ENCODE data around the gene RALGPS1.

Gene RALGPS1

GRCh38 chr9:127258606-127259471 lies 344.3 kb downstream of the RALGPS1 start:
- Histone ChIP-seq H3K9ac (ENCODE audit: low read depth, low read length) (no peak overlapping the region), H3K27me3 (ENCODE audit: control insufficient read depth, insufficient read depth, low read length) (no peaks in the 10 kb centered on the region), H3K4me1 (ENCODE audit: control insufficient read depth, insufficient read depth, low read length) (peaks cover 19% of the 10 kb centered on the region), H3K36me3 (ENCODE audit: control insufficient read depth, insufficient read depth, low read length) (no peaks in the 10 kb centered on the region), H3K27ac (ENCODE audit: low read depth, low read length) (no peak overlapping the region), H3K9me3 (ENCODE audit: control insufficient read depth, insufficient read depth, low read length) (no peaks in the 10 kb centered on the region), H3K4me3 (ENCODE audit: low read depth, low read length) (no peak overlapping the region)

DNA sequence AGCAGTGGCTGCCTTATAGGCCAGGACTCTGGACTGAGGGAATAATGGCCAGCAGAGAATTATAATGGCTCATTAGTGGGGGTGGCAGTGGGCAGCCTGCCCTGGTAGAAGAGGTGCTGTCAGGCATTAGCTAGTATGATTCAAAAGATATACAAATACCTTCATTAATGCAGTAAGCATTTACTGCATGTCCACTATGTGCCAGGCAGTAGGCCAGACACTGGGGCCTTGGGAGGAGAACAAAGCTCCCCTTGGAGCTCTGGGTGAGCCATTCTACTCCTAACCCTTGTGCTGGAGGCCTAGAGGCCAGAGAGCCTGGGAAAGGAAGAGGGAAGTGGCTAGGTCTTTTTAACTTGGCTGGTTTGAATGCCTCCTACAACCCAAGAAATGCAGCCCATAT lies 348.0 kb downstream of the RALGPS1 start:
- Histone ChIP-seq H3K27me3 (ENCODE audit: control insufficient read depth, insufficient read depth, low read length) (no peaks in the 10 kb centered on the region), H3K4me3 (ENCODE audit: low read depth, low read length) (no peak overlapping the region), H3K9me3 (ENCODE audit: control insufficient read depth, insufficient read depth, low read length) (no peaks in the 10 kb centered on the region), H3K9ac (ENCODE audit: low read depth, low read length) (no peak overlapping the region), H3K27ac (ENCODE audit: low read depth, low read length) (no peak overlapping the region), H3K4me1 (ENCODE audit: control insufficient read depth, insufficient read depth, low read length) (peaks cover 11% of the 10 kb centered on the region), H3K36me3 (ENCODE audit: control insufficient read depth, insufficient read depth, low read length) (no peaks in the 10 kb centered on the region)

DNA sequence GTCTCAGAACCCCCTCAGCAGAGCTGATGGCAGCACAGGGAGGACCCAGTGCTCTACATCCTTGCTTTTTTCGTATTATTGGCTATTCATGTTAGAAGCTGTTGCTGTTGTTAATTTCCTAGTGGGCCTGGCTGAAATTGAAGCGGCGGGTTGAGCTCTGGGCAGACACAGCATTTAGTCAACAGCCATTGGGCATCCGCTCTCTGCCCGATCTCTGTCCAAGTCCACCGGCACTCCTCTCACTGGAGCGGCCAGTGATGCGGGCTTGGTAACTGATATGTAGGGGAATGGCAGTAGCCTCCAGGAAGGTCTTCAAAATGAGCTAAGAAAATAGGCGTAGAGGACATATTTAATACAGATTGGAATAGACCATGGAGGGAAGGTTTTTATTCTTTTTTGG lies 348.7 kb downstream of the RALGPS1 start:
- no peaks in the 10 kb centered on the region for H3K36me3 ChIP-seq (ENCODE audit: control insufficient read depth, insufficient read depth, low read length)
- no peaks in the 10 kb centered on the region for H3K27me3 ChIP-seq (ENCODE audit: control insufficient read depth, insufficient read depth, low read length)
- no peak overlapping the region for H3K27ac ChIP-seq (ENCODE audit: low read depth, low read length)
- H3K4me3 ChIP-seq (ENCODE audit: low read depth, low read length) = no peak overlapping the region
- H3K4me1 ChIP-seq (ENCODE audit: control insufficient read depth, insufficient read depth, low read length) = peaks cover 11% of the 10 kb centered on the region
- no peak overlapping the region for H3K9ac ChIP-seq (ENCODE audit: low read depth, low read length)
- no peaks in the 10 kb centered on the region for H3K9me3 ChIP-seq (ENCODE audit: control insufficient read depth, insufficient read depth, low read length)

DNA sequence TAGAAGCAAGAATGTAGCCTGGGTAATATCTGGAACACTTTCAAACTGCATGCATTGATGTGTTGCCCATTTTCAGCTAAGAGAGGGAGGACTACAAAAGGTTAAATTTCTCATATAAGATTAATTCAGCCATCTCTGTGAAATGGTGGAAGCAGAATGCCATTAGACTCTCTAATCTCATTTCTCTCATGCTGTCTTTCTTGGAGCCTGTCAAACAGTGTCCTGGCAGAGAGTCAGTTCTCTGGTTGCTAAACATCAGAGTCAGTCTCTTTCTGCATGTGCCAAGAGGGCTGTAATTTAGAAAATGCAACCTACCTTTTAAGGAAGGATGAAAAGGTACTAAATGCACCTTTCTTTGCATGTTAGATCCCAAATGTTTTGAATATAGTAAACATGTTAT lies 349.1 kb downstream of the RALGPS1 start:
- Histone ChIP-seq H3K4me1 (ENCODE audit: control insufficient read depth, insufficient read depth, low read length) (peaks cover 11% of the 10 kb centered on the region), H3K9ac (ENCODE audit: low read depth, low read length) (no peak overlapping the region), H3K9me3 (ENCODE audit: control insufficient read depth, insufficient read depth, low read length) (no peaks in the 10 kb centered on the region), H3K27ac (ENCODE audit: low read depth, low read length) (no peak overlapping the region), H3K4me3 (ENCODE audit: low read depth, low read length) (no peak overlapping the region), H3K27me3 (ENCODE audit: control insufficient read depth, insufficient read depth, low read length) (no peaks in the 10 kb centered on the region), H3K36me3 (ENCODE audit: control insufficient read depth, insufficient read depth, low read length) (no peaks in the 10 kb centered on the region)

DNA sequence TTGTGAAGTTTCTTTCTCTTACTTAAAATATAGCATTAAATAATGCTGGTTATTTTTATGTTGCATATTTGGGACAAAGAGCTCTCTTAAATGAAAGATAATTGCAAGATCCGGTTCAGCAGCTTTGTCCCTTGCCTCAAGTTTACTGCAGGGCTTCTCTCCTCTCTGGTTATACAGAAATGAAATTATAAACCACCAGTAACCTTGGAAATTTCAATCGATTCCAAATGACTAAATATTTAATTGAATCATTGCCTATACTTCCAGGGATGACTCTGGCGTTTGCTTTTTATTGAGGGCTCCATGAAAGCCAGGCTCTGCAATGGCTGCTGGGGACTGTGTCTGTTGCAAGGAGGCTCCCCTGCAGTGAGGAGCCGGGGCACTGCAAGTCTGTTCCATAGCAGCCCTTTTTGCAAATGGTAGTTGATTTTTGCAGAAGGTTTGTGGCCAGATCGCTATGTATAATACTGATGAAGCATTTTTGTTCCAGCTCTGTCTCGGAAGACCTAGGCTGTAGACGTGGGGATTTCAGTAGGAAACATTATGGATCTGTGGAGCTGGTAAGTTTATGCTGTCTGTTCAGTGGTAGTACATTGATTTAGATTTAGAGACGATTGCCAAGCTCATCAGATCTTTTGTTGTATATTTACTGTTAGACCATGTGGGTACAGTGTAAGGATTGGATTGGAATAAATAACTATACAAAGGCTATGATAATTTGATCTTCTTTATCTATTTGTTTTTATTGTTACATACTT lies 350.1 kb downstream of the RALGPS1 start, which contains the start of gene GARNL3:
TSS of gene GARNL3 (plus strand) at position 313 of the 758 bp plus-strand sequence. CDS start at position 417, 104 bp downstream.
- Histone ChIP-seq H3K27me3 (ENCODE audit: control insufficient read depth, insufficient read depth, low read length) (no peaks in the 10 kb centered on the region), H3K27ac (ENCODE audit: low read depth, low read length) (no peak within 1 kb of the TSS), H3K9me3 (ENCODE audit: control insufficient read depth, insufficient read depth, low read length) (no peaks in the 10 kb centered on the region), H3K9ac (ENCODE audit: low read depth, low read length) (no peak within 1 kb of the TSS), H3K4me1 (ENCODE audit: control insufficient read depth, insufficient read depth, low read length) (peaks cover 11% of the 10 kb centered on the region), H3K36me3 (ENCODE audit: control insufficient read depth, insufficient read depth, low read length) (no peaks in the 10 kb centered on the region), H3K4me3 (ENCODE audit: low read depth, low read length) (no peak within 1 kb of the TSS)

DNA sequence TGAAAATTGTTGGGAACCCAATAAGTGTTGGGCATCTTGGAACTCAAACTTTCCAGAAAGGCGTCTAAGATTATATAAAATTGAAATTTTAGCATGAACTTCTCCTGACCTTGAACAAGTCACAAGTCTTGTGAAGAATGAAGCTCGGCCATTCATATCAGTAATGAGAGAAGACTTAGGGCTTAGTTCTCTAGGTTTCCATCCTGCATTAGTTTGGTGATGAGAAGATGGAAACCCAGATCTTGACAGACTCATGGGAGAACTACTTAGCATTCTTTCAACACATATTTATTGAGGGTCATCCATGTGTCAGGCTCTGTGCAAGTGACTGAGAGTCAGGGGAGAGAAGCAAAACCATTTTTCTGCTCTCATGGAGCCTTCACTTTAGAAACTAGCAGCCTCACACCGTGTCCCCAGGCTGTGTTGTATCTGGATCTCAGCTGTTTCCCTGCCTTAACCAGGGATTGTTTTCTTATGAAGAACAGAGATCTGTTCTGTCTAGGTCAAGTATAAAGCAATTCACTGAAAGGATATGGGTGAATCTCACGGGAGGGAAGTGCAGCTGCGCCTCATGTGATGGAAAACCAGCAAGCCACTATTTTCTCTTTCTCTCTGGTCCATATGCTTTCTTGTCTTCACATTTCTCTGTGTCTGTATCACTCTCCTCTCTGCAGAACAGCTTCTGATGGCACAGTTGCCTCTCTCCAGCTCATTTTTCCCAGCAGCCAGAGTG lies 353.4 kb downstream of the RALGPS1 start:
- Histone ChIP-seq H3K36me3 (ENCODE audit: control insufficient read depth, insufficient read depth, low read length) (no peaks in the 10 kb centered on the region), H3K4me3 (ENCODE audit: low read depth, low read length) (no peak overlapping the region), H3K9me3 (ENCODE audit: control insufficient read depth, insufficient read depth, low read length) (no peaks in the 10 kb centered on the region), H3K4me1 (ENCODE audit: control insufficient read depth, insufficient read depth, low read length) (peaks cover 11% of the 10 kb centered on the region), H3K27me3 (ENCODE audit: control insufficient read depth, insufficient read depth, low read length) (no peaks in the 10 kb centered on the region), H3K9ac (ENCODE audit: low read depth, low read length) (no peak overlapping the region), H3K27ac (ENCODE audit: low read depth, low read length) (no peak overlapping the region)

GRCh38 chr9:127269449-127269848 lies 354.9 kb downstream of the RALGPS1 start:
- Histone ChIP-seq H3K9ac (ENCODE audit: low read depth, low read length) (no peak overlapping the region), H3K4me1 (ENCODE audit: control insufficient read depth, insufficient read depth, low read length) (peaks cover 6% of the 10 kb centered on the region), H3K4me3 (ENCODE audit: low read depth, low read length) (no peak overlapping the region), H3K36me3 (ENCODE audit: control insufficient read depth, insufficient read depth, low read length) (no peaks in the 10 kb centered on the region), H3K9me3 (ENCODE audit: control insufficient read depth, insufficient read depth, low read length) (no peaks in the 10 kb centered on the region), H3K27ac (ENCODE audit: low read depth, low read length) (no peak overlapping the region), H3K27me3 (ENCODE audit: control insufficient read depth, insufficient read depth, low read length) (no peaks in the 10 kb centered on the region)
